EH (cell line): ENCODE measurements around the gene NAA38.

ENCODE experiments used
- DNase-seq: peaks from one replicate; pipeline ENCODE4 v3.0.0-alpha.2; 2015; ENCODE audit warnings: low read depth

Gene NAA38

DNA sequence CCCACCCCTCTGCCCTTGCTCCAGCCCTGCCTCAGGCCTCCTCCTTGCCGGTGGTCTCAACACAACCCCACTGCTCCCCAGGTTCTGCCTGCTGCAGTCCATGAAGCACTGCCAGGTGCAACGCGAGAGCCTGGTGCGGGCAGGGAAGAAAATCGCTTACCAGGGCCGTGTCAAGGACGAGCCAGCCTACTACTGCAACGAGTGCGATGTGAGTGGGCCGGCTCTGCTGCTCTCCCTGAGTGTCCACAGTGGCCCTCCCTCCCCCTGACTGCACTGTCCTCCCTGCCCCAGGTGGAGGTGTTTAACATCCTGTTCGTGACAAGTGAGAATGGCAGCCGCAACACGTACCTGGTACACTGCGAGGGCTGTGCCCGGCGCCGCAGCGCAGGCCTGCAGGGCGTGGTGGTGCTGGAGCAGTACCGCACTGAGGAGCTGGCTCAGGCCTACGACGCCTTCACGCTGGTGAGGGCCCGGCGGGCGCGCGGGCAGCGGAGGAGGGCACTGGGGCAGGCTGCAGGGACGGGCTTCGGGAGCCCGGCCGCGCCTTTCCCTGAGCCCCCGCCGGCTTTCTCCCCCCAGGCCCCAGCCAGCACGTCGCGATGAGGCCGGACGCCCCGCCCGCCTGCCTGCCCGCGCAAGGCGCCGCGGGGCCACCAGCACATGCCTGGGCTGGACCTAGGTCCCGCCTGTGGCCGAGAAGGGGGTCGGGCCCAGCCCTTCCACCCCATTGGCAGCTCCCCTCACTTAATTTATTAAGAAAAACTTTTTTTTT is 4.3 kb downstream of the NAA38 start:
- no peak for DNase-seq

DNA sequence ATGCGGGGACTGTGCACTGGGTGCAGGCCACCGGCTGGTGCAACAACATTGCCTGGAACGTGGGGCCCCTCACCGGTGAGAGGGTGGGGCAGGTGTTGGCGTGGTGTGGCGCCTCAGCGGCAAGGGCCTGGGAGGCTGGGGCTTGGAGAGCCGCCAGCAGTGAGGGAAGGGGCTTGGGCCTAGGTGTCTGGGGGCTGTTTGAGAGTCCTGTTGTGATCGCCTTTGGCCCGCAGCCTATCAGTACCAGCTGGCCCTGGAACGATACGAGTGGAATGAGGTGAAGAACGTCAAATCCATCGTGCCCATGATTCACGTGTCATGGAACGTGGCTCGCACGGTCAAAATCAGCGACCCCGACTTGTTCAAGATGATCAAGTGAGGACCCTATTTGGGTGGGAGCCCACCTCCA is 5.1 kb downstream of the NAA38 start:
- no peak for DNase-seq

DNA sequence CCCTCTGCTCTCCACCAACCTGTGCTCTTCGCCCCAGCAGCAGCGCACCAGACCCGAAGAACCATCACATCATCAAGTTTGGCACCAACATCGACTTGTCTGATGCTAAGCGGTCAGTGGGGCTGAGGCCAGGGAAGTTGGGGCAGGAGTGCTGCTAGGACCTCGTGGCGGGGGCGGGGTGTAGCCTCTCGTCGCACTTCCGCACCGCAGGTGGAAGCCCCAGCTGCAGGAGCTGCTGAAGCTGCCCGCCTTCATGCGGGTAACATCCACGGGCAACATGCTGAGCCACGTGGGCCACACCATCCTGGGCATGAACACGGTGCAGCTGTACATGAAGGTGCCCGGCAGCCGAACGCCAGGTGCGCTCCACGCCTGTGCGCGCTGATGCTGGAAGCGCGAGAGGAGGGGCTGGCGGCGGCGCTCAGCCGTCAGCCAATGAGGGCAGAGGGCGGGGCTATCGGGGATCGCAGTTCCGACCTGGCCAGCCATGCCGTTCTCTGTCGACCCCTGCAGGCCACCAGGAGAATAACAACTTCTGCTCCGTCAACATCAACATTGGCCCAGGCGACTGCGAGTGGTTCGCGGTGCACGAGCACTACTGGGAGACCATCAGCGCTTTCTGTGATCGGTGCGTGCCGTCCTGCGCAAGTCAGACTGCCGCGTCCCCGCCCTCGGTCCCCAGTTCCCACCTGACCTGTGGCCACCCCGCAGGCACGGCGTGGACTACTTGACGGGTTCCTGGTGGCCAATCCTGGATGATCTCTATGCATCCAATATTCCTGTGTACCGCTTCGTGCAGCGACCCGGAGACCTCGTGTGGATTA is 5.7 kb downstream of the NAA38 start:
- peak; percentile 88 for DNase-seq

DNA sequence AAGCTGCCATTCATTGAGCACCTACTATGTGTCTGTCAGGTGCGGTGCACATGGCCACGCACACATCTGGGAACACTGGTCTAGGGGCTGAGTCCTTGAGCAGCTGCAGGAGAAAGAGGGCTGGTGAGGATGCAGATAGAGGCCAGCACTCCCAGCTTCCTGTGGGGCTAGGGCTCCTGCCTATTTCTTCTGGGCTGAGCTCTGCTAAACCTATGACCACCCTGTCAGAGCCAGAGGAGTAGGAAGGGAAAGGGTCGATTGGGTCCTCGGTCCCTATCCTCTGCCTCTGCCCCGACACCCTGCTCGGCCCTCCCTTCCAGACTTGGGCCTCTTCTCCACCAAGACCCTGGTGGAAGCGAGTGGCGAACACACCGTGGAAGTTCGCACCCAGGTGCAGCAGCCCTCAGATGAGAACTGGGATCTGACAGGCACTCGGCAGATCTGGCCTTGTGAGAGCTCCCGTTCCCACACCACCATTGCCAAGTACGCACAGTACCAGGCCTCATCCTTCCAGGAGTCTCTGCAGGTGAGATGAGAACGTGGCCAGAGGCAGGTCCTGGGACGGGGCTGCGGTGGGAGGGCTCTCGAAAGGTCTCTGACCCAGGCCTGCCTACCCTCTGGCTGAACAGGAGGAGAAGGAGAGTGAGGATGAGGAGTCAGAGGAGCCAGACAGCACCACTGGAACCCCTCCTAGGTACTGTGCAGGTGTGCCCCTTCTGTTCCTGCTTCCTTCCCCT is 6.5 kb downstream of the NAA38 start:
- DNase-seq: no peak

DNA sequence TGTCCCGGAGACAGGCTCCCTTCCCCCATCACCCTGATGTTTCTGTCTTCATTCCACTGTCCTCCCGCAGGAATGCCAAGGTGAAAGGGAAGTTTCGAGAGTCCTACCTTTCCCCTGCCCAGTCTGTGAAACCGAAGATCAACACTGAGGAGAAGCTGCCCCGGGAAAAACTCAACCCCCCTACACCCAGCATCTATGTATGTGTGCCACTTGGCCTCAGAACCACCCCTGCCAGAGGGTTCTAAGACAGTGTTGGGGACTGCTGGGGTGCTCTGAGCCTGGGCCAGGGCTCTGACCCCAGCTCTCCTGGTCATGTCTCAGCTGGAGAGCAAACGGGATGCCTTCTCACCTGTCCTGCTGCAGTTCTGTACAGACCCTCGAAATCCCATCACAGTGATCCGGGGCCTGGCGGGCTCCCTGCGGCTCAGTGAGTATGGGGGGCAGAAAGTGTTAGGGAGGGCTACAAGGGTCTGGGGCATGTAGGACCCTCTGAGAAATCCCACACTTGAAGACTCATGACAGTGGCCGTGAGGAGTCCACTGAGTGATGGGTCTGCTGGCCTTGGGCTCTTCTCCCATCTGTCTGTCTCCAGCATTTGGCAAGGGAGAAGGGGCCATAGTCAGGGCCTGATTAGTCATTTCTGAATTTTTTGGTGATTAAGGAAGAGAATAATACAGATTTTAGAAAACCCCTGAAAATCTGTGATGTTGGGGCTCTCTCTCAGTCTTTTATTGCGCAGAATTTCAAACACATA is 7.4 kb downstream of the NAA38 start:
- DNase-seq: no peak

DNA sequence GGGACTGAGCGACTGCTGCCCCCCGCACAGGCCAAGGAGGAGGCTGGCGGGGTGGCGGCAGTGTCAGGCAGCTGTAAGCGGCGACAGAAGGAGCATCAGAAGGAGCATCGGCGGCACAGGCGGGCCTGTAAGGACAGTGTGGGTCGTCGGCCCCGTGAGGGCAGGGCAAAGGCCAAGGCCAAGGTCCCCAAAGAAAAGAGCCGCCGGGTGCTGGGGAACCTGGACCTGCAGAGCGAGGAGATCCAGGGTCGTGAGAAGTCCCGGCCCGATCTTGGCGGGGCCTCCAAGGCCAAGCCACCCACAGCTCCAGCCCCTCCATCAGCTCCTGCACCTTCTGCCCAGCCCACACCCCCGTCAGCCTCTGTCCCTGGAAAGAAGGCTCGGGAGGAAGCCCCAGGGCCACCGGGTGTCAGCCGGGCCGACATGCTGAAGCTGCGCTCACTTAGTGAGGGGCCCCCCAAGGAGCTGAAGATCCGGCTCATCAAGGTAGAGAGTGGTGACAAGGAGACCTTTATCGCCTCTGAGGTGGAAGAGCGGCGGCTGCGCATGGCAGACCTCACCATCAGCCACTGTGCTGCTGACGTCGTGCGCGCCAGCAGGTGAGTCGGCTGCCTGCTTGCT is 8.1 kb downstream of the NAA38 start:
- no peak for DNase-seq

DNA sequence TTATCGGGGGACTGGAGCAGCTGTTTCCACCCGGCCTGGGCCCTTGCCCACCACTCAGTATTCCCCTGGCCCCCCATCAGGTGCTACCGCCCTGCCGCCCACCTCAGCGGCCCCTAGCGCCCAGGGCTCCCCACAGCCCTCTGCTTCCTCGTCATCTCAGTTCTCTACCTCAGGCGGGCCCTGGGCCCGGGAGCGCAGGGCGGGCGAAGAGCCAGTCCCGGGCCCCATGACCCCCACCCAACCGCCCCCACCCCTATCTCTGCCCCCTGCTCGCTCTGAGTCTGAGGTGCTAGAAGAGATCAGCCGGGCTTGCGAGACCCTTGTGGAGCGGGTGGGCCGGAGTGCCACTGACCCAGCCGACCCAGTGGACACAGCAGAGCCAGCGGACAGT is 8.6 kb downstream of the NAA38 start:
- no peak for DNase-seq

DNA sequence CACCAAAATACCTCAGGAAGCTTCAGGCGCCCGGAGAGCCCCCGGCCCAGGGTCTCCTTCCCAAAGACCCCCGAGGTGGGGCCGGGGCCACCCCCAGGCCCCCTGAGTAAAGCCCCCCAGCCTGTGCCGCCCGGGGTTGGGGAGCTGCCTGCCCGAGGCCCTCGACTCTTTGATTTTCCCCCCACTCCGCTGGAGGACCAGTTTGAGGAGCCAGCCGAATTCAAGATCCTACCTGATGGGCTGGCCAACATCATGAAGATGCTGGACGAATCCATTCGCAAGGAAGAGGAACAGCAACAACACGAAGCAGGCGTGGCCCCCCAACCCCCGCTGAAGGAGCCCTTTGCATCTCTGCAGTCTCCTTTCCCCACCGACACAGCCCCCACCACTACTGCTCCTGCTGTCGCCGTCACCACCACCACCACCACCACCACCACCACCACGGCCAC is 9.2 kb downstream of the NAA38 start:
- no peak for DNase-seq

DNA sequence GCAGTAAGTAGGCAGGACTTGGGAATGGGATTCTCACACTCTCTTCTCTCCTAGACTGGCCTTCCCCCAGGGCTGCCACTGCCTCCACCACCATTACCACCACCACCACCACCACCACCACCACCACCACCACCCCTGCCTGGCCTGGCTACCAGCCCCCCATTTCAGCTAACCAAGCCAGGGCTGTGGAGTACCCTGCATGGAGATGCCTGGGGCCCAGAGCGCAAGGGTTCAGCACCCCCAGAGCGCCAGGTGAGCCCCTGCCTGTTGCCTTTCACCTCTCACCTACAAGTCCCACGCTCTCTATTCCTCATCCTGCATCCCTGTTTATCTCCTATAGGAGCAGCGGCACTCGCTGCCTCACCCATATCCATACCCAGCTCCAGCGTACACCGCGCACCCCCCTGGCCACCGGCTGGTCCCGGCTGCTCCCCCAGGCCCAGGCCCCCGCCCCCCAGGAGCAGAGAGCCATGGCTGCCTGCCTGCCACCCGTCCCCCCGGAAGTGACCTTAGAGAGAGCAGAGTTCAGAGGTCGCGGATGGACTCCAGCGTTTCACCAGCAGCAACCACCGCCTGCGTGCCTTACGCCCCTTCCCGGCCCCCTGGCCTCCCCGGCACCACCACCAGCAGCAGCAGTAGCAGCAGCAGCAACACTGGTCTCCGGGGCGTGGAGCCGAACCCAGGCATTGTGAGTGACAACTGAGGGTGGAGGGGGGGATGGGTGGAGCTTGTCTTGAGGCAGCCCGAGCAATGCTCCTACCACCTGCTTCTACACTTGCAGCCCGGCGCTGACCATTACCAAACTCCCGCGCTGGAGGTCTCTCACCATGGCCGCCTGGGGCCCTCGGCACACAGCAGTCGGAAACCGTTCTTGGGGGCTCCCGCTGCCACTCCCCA is 10.3 kb downstream of the NAA38 start:
- DNase-seq: no peak

DNA sequence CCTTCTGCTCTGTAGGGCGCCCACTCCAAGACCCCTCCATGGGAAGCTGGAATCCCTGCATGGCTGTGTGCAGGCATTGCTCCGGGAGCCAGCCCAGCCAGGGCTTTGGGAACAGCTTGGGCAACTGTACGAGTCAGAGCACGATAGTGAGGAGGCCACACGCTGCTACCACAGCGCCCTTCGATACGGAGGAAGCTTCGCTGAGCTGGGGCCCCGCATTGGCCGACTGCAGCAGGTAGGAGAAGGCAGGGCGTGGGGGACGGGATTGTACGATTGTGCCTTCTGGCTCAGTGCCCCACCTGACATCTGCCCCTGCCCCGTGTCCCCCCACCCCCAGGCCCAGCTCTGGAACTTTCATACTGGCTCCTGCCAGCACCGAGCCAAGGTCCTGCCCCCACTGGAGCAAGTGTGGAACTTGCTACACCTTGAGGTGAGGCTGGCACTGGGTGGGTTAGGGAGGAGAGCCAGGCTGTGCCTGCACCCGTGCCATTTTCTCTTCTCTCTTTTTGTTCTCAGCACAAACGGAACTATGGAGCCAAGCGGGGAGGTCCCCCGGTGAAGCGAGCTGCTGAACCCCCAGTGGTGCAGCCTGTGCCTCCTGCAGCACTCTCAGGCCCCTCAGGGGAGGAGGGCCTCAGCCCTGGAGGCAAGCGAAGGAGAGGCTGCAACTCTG is 11.2 kb downstream of the NAA38 start:
- no peak for DNase-seq

DNA sequence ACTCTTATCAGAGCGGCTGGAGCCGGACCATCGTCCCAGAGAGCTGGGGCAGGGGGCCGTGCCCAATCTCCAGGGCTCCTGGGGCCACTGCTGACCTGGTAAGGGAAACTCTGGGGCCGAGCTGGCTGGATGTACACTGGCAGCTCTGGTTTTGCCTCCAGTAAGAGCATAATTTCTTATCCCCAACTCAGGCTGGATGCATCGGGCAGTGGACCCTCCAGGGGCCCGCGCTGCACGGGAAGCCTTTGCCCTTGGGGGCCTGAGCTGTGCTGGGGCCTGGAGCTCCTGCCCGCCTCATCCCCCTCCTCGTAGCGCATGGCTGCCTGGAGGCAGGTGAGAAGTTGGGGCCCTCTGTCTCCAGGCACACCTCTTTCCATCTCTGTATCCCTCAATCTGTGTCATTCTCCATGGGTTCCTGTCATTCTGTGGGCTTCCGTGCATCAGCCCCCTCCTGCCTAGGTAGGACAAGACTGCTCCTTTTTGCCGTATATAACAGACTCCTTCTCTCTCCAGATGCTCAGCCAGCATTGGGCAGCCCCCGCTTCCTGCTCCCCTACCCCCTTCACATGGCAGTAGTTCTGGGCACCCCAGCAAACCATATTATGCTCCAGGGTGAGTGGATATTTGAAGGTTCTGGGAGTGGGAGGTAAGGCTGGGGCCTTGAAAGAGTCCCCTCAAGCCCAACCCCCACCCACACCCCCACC is 11.8 kb downstream of the NAA38 start:
- no peak for DNase-seq

DNA sequence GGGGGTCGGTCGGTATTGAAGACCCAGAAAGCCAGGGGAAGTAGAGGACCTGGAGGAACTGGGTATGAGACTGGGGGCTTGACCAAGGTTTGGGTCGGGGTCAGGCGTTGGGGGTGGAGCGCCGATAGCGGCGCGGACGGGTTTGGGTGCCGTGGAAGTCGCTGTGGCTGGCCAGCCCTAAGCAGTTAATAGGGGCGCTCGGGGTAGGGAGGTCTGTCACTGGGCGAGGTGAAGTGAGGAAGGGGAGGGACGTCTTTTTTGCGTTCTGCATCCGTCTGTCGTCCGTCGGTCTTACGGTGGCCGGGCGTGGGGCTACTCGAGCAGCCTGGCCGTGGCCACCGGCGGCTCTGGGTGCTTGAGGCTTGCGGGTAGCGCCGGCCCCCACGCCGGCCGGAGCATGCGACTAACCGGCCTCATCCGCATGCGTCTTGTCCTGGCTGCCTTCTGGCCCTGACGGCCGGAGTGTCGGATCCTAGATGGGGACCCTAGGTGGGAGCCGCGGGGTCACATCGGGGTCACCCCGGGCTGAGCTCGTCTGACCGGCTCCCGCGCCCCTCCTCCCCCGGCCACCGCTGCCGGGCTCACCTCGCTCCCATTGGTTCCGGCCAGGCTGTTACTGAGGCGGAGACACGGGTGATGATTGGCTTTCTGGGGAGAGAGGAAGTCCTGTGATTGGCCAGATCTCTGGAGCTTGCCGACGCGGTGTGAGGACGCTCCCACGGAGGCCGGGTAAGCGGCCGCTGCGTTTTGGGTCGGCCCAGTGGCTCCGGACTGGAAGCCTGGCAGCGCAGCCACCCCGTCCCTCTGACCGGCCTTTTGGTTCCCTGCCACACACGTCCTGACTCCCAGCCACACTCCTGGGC is 12.8 kb downstream of the NAA38 start:
- DNase-seq: peak; percentile 96

DNA sequence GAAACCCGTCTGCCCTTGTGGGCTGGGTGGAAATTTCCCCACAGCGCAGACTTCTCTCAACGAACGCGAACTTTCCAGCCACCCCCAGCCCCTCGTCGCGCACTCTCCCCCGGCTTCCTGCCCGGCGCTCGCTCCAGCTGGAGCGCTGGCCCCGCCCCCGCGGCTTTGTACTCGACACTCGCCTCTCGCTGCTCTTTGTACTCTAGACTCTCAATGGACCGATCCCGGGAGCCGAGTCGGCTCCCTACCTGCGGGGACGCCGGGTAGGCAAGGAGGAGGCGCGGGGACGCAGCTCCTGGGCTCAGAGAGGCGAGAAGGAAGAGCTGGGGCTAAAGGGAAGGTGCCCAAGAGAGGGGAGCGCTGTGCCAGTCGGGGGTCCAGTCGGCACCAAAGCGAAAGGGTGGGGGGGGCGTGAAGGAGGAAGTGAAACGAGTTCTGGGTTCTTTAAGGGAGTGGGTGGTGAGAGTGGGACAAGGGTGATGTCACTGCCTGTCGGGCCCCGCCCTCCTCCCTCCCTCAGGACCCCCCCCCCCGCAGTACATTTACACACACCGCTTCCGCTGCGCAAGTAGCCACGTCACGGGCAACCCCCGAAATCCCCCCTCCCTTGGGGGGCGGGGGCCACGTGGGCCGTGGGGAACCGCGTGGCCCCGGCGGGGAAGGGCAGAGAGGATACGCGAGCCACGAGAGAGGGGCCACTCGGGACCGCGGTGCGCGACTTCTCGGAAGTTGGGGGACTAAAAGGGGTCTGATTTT is 13.6 kb downstream of the NAA38 start:
- peak; percentile 84 for DNase-seq

DNA sequence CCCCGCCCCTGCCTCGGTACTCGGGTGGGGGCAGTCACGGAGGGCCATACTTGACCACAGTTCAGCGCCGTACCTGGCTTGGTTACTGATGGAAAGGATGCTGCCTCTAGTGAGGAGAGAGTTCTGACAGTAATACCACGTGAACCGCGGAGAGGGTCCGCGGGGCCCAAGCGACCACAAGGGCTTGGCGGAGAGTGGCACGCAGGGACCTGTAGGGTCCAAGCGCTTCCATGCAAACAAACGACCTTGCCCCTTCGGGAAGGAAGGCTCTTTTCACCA is 14.2 kb downstream of the NAA38 start:
- DNase-seq: peak; percentile 20

DNA sequence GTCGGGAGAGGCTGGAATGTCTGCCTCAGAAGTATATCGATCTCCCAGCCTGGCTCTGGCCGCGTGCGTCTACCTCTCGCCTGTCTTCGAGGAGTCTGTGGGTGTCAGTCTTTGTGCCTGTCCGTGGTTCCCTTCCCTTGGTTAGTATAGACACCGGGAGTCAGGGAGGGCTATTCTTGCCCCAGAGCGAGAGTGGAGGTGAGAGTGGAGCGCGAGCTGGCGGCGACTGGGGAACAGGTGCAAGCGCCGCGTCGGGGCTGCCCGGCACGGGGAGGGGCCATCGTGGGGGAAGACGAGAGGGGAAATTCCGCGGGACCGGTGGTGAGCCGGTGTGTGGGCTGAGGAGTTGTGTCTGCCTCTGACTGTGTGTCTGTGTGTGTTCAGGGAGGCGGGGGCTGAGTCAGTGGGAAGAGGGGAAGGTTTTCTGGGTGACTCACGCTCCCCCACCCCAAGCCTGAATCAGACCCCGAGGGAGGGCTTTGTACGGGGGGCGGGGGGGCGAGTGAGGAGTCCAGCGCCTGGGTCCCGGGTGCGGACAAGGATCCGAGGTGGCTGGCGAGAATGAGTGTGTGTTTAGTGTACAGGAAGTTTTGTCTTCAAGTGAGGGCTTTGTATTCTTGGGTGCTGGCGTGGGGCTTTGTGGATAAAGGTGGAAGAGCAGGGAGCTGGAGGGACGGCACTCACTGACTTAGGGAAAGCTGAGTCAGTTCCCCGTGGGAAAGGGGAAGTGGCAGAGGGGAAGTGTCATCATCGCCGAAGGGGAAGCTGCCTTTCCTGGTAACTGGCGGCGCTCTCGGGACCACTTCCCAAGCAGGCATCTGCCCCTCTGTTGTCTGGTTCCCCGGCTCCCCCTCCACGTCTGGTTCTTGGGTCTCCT is 14.7 kb downstream of the NAA38 start:
- peak; percentile 93 for DNase-seq

DNA sequence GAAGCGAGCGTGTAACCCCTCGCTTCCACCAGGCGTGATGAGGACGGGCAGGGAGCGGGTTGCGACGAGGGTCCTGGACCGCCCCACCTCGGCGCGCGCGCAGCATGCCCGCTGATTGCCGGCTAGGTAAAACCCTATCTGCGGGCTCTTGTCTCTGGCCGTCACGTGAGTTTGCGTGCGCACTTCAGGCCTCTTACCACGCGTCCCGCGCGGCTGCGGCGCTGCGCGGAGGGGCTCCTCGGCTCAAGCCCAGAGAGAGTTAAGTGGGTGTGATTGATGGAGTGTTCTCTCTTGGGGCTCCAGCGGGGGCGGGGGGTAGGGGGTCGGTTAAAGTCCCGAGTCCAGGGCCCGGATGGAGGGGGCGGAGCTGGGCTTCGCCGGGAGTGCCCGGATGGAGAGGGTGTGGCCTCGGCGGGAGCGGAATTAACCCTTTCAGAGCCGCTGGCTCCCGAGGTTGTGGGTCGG is 15.4 kb downstream of the NAA38 start:
- DNase-seq: peak; percentile 83
